SK-N-MC (cell line): ENCODE results near the gene SLC39A9.

Experiments used
- DNase-seq: peaks from one replicate; pipeline ENCODE4 v3.0.0-alpha.2; 2011; ENCODE audit warnings: low read depth, low spot score
- H3K27ac ChIP-seq: fragments of 200-600 bp; sonication (generic); 2 replicates; pipeline ENCODE4 v1.5.1; 2016; ENCODE audit warnings: mixed run types
- H3K36me3 ChIP-seq: fragments of 200-600 bp; sonication (generic); 2 replicates; pipeline ENCODE4 v1.6.1; 2017; ENCODE audit warnings: antibody characterized with exemption, low read length, mixed read lengths; ENCODE audit not compliant: insufficient read depth
- H3K4me3 ChIP-seq: fragments of 200-600 bp; sonication (generic); 2 replicates; pipeline ENCODE4 v1.5.1; 2016
- H3K9ac ChIP-seq: fragments of 200-600 bp; sonication (generic); 2 replicates; pipeline ENCODE4 v1.8.0; 2017; ENCODE audit warnings: mixed run types, mixed read lengths; ENCODE audit not compliant: insufficient read length
- H3K9me3 ChIP-seq: fragments of 200-600 bp; sonication (generic); 2 replicates; pipeline ENCODE4 v1.6.1; 2017; ENCODE audit warnings: low read depth, mild to moderate bottlenecking, antibody characterized with exemption, low read length, moderate library complexity, mixed read lengths
- EZH2 ChIP-seq: fragments of 200-600 bp; sonication (generic); IDR thresholded peaks from one replicate; pipeline ENCODE4 v1.6.1; 2017; ENCODE audit warnings: antibody characterized with exemption
- FOXP2 ChIP-seq: optimal IDR thresholded peaks from 2 replicates; pipeline ENCODE3; 2011; ENCODE audit warnings: mild to moderate bottlenecking, moderate library complexity; ENCODE audit not compliant: insufficient read depth; ENCODE audit errors: extremely low read length, control extremely low read depth
- POLR2AphosphoS5 ChIP-seq: IDR thresholded peaks from 2 replicates; pipeline ENCODE4 v1.6.1; 2012; ENCODE audit warnings: mild to moderate bottlenecking, low read depth, low read length, borderline replicate concordance

SLC39A9 gene

GRCh38 chr14:69451941-69452340, 53.4 kb downstream of the SLC39A9 start:
- peaks cover 28% of the 10 kb centered on the region for H3K36me3 ChIP-seq
- no peak for TF ChIP-seq FOXP2
- no peak for TF ChIP-seq EZH2
- TF ChIP-seq POLR2AphosphoS5: no peak

GRCh38 chr14:69458350-69458749, 59.9 kb downstream of the SLC39A9 start:
- no peak for DNase-seq
- H3K27ac ChIP-seq: no peak overlapping the region
- no peak overlapping the region for H3K4me3 ChIP-seq
- no peaks in the 10 kb centered on the region for H3K9me3 ChIP-seq
- no peak overlapping the region for H3K9ac ChIP-seq
- H3K36me3 ChIP-seq: peaks cover 55% of the 10 kb centered on the region
- TF ChIP-seq EZH2 (no peak), POLR2AphosphoS5 (no peak), FOXP2 (no peak)

More at GRCh38 chr14:69451941-69452340, 53.4 kb downstream of the SLC39A9 start:
- DNase-seq: no peak
- Histone ChIP-seq H3K4me3 (no peak overlapping the region), H3K9me3 (no peaks in the 10 kb centered on the region), H3K27ac (no peak overlapping the region), H3K9ac (no peak overlapping the region)

- no peak for DNase-seq
- H3K4me3 ChIP-seq: no peak overlapping the region
- no peak for TF ChIP-seq EZH2
- no peak for TF ChIP-seq FOXP2
- no peak for TF ChIP-seq POLR2AphosphoS5
- H3K27ac ChIP-seq: no peak overlapping the region
- peaks cover 55% of the 10 kb centered on the region for H3K36me3 ChIP-seq
- no peaks in the 10 kb centered on the region for H3K9me3 ChIP-seq
- no peak overlapping the region for H3K9ac ChIP-seq
These were observed 60.6 kb downstream of the SLC39A9 start for GRCh38 chr14:69459122-69459521.

- Histone ChIP-seq H3K4me3 (no peak overlapping the region), H3K9me3 (no peaks in the 10 kb centered on the region), H3K27ac (no peak overlapping the region), H3K9ac (no peak overlapping the region), H3K36me3 (peaks cover 47% of the 10 kb centered on the region)
- peak; percentile 24 for DNase-seq
- TF ChIP-seq EZH2 (no peak), FOXP2 (no peak), POLR2AphosphoS5 (no peak)
These were observed 61.7 kb downstream of the SLC39A9 start for GRCh38 chr14:69460093-69460701.

GRCh38 chr14:69464379-69464778, 65.9 kb downstream of the SLC39A9 start:
- DNase-seq: no peak
- TF ChIP-seq POLR2AphosphoS5: no peak
- TF ChIP-seq EZH2: no peak
- no peak for TF ChIP-seq FOXP2
- Histone ChIP-seq H3K27ac (no peak overlapping the region), H3K9me3 (no peaks in the 10 kb centered on the region), H3K36me3 (peaks cover 20% of the 10 kb centered on the region), H3K9ac (no peak overlapping the region), H3K4me3 (no peak overlapping the region)

GRCh38 chr14:69464829-69465228, 66.3 kb downstream of the SLC39A9 start:
- no peak for DNase-seq
- Histone ChIP-seq H3K36me3 (peaks cover 16% of the 10 kb centered on the region), H3K9ac (no peak overlapping the region), H3K27ac (no peak overlapping the region), H3K9me3 (no peaks in the 10 kb centered on the region), H3K4me3 (no peak overlapping the region)
- no peak for TF ChIP-seq FOXP2
- TF ChIP-seq EZH2: no peak

GRCh38 chr14:69468949-69469348, 70.5 kb downstream of the SLC39A9 start:
- DNase-seq: no peak
- TF ChIP-seq EZH2: no peak
- Histone ChIP-seq H3K9ac (no peak overlapping the region), H3K27ac (no peak overlapping the region), H3K9me3 (no peaks in the 10 kb centered on the region), H3K4me3 (no peak overlapping the region), H3K36me3 (no peaks in the 10 kb centered on the region)

GRCh38 chr14:69471436-69471835, 72.9 kb downstream of the SLC39A9 start:
- Histone ChIP-seq H3K9me3 (no peaks in the 10 kb centered on the region), H3K27ac (no peak overlapping the region), H3K9ac (no peak overlapping the region), H3K4me3 (no peak overlapping the region), H3K36me3 (no peaks in the 10 kb centered on the region)
- TF ChIP-seq POLR2AphosphoS5 (no peak), FOXP2 (no peak), EZH2 (no peak)
- DNase-seq: no peak

GRCh38 chr14:69471916-69472315, 73.4 kb downstream of the SLC39A9 start:
- no peak for TF ChIP-seq FOXP2
- no peak for TF ChIP-seq EZH2
- no peak for TF ChIP-seq POLR2AphosphoS5
- no peak overlapping the region for H3K9ac ChIP-seq
- H3K36me3 ChIP-seq: no peaks in the 10 kb centered on the region
- H3K27ac ChIP-seq: no peak overlapping the region
- DNase-seq: no peak
- no peak overlapping the region for H3K4me3 ChIP-seq
- no peaks in the 10 kb centered on the region for H3K9me3 ChIP-seq
